ENCODE data around the gene FANCM.

- no peak for TF ChIP-seq ZNF274 (IDR thresholded peaks at IDR 0.05; ENCODE audit: borderline replicate concordance, low read depth, low read length)
- no peak for TF ChIP-seq ZNF384 (IDR thresholded peaks at IDR 0.05; ENCODE audit: low read depth, low read length)
- no peak for TF ChIP-seq SMC3 (conservative IDR thresholded peaks at IDR 0.05; ENCODE audit: insufficient read depth, low read depth, low read length)
- no peak for TF ChIP-seq ZNF785 (CRISPR knock-in tag; IDR thresholded peaks at IDR 0.05)
- TF ChIP-seq MTF1 (CRISPR knock-in tag; IDR thresholded peaks at IDR 0.05; ENCODE audit: borderline replicate concordance), result no peak
- TF ChIP-seq ZNF41 (CRISPR knock-in tag; conservative IDR thresholded peaks at IDR 0.05), result no peak
- no peak for TF ChIP-seq SOX6 (IDR thresholded peaks at IDR 0.05)
- TF ChIP-seq NFRKB (IDR thresholded peaks at IDR 0.05; ENCODE audit: low read depth), result no peak
Observed at GRCh38 chr14:45169906-45170305, 34.2 kb downstream of the FANCM start.
